Type B pancreatic cell (in vitro differentiated cells): ENCODE data around the gene RHNO1. TPM values are rescaled to one million over a fixed set of nuclear protein-coding genes. Genes with fewer than 3 reads are reported as not detected.

Experiments
- DNase-seq: peaks from one replicate; pipeline ENCODE4 v3.0.0; 2021; ENCODE audit warnings: mixed read lengths; ENCODE audit not compliant: unreplicated experiment; ENCODE audit errors: extremely low spot score
- H3K27ac Mint-ChIP-seq: 2 replicates; pipeline ENCODE4 v1.8.0; 2021; ENCODE audit warnings: mild to moderate bottlenecking, mixed read lengths
- H3K27me3 Mint-ChIP-seq: 2 replicates; pipeline ENCODE4 v1.8.0; 2021; ENCODE audit warnings: mixed read lengths
- H3K36me3 Mint-ChIP-seq: 2 replicates; pipeline ENCODE4 v1.8.0; 2021; ENCODE audit warnings: mixed read lengths
- H3K4me1 Mint-ChIP-seq: one replicate; pipeline ENCODE4 v1.8.0; 2021; ENCODE audit warnings: mixed read lengths; ENCODE audit not compliant: unreplicated experiment
- H3K4me3 Mint-ChIP-seq: 2 replicates; pipeline ENCODE4 v1.8.0; 2021; ENCODE audit warnings: mild to moderate bottlenecking, mixed read lengths
- H3K9me3 Mint-ChIP-seq: 2 replicates; pipeline ENCODE4 v1.8.0; 2021; ENCODE audit warnings: mixed read lengths
- total RNA-seq: library from RNA; stranded (reverse); gene quantifications from 2 replicates; pipeline ENCODE4 v1.2.1, GENCODE V29; 2021; ENCODE audit warnings: low replicate concordance
- TF ChIP-seq, protein P1 (sequence below): fragments of 200-600 bp; sonication (generic); conservative IDR thresholded peaks from 2 replicates; pipeline ENCODE4 v1.5.0; 2021; ENCODE audit warnings: antibody characterized with exemption, mild to moderate bottlenecking

The RHNO1 gene
- total RNA-seq, 1 donor from 2014 or later: 46.8 TPM

DNA sequence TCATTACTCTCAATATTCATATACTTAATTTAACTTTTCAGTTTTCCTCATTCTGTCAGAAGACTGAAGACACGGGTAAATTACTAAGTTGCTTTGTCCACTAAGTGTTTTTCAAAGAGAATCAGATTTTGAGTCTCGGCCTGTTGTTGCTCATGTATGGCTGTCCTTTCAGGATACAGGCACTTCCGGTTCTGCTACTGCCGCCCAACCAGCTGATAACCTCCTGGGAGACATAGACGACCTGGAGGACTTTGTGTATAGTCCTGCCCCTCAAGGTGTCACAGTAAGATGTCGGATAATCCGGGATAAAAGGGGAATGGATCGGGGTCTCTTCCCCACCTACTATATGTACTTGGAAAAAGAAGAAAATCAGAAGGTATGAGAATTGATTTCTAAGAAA is 53.8 kb downstream of the RHNO1 start:
- TF ChIP-seq, protein P1, sequence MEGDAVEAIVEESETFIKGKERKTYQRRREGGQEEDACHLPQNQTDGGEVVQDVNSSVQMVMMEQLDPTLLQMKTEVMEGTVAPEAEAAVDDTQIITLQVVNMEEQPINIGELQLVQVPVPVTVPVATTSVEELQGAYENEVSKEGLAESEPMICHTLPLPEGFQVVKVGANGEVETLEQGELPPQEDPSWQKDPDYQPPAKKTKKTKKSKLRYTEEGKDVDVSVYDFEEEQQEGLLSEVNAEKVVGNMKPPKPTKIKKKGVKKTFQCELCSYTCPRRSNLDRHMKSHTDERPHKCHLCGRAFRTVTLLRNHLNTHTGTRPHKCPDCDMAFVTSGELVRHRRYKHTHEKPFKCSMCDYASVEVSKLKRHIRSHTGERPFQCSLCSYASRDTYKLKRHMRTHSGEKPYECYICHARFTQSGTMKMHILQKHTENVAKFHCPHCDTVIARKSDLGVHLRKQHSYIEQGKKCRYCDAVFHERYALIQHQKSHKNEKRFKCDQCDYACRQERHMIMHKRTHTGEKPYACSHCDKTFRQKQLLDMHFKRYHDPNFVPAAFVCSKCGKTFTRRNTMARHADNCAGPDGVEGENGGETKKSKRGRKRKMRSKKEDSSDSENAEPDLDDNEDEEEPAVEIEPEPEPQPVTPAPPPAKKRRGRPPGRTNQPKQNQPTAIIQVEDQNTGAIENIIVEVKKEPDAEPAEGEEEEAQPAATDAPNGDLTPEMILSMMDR: no peak
- no peak for DNase-seq
- peaks cover 42% of the 10 kb centered on the region for H3K36me3 Mint-ChIP-seq
- H3K27ac Mint-ChIP-seq: no peak overlapping the region
- H3K4me3 Mint-ChIP-seq: no peak overlapping the region
- no peaks in the 10 kb centered on the region for H3K4me1 Mint-ChIP-seq
- H3K9me3 Mint-ChIP-seq: no peaks in the 10 kb centered on the region
- no peaks in the 10 kb centered on the region for H3K27me3 Mint-ChIP-seq

DNA sequence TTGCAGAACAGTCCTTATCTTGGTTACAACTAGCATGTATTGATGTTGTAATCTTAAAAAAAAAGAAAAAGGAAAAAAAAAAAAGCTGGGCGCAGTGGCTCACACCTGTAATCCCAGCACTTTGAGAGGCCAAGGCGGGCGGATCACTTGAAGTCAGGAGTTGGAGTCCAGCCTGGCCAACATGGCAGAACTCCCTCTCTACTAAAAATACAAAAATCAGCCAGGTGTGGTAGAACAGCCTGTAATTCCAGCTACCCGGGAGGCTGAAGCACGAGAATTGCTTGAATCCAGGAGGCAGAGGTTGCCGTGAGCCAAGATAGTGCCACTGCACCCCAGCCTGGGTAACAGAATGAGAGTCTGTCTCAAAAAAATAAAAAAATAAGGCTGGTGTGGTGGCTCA is 56.6 kb downstream of the RHNO1 start:
- H3K36me3 Mint-ChIP-seq: peaks cover 39% of the 10 kb centered on the region
- DNase-seq: no peak
- H3K27ac Mint-ChIP-seq: no peak overlapping the region
- TF ChIP-seq, protein P1: no peak
- no peaks in the 10 kb centered on the region for H3K9me3 Mint-ChIP-seq
- no peaks in the 10 kb centered on the region for H3K4me1 Mint-ChIP-seq
- H3K4me3 Mint-ChIP-seq: no peak overlapping the region
- no peaks in the 10 kb centered on the region for H3K27me3 Mint-ChIP-seq

DNA sequence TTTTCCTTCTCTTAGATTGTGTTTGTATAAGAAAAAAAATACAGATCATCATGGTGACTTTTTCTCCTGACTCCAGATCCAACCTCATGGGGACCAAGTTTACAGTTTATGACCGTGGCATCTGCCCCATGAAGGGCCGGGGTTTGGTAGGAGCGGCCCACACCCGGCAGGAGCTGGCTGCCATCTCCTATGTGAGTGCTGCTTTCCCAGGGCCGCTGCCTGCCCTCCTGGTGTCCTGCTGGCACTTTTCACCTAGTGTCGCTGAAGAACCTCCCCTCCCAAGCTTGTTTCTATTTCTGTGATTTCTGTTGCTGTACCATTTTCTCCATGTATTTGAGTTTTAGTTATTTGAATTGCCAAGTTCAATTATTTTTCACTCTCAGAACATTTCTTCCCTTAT is 57.3 kb downstream of the RHNO1 start:
- Mint-ChIP-seq H3K36me3 (peaks cover 39% of the 10 kb centered on the region), H3K4me3 (no peak overlapping the region), H3K4me1 (no peaks in the 10 kb centered on the region), H3K27me3 (no peaks in the 10 kb centered on the region), H3K27ac (no peak overlapping the region), H3K9me3 (no peaks in the 10 kb centered on the region)
- TF ChIP-seq, protein P1: no peak
- DNase-seq: no peak

DNA sequence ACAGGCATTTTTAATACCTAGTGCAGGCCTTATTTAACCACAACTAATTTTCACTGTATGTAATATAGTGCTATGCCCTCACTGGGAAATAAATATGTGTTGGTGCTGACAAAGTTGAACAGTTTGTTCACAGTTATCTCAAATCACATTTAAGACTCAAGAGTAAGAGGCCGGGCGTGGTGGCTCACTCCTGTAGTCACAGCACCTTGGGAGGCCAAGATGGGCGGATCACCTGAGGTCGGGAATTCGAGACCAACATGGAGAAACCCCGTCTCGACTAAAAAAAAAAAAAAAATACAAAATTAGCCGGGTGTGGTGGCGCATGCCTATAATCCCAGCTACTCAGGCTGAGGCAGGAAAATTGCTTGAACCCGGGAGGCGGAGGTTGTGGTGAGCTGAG is 59.3 kb downstream of the RHNO1 start:
- Mint-ChIP-seq H3K27ac (no peak overlapping the region), H3K4me3 (no peak overlapping the region), H3K36me3 (peaks cover 36% of the 10 kb centered on the region), H3K4me1 (no peaks in the 10 kb centered on the region), H3K27me3 (no peaks in the 10 kb centered on the region), H3K9me3 (no peaks in the 10 kb centered on the region)
- DNase-seq: no peak
- TF ChIP-seq, protein P1: no peak

DNA sequence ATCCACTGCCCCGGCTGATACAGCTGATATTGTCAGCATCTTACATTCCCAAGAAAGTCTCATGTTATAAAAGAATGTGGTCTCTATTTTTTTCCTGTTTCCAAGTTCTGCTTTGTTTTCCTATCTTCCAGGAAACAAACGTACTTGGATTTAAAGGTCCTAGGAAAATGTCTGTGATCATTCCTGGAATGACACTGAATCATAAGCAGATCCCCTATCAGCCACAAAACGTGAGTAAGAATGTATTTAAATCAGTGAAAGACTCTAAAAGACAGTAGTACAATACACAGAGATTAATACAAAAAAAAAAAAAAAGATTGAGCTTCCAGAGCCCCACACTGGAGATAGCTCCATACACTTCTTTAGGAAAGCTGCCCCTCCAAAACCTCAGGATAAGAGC is 60.5 kb downstream of the RHNO1 start:
- Mint-ChIP-seq H3K9me3 (no peaks in the 10 kb centered on the region), H3K27me3 (no peaks in the 10 kb centered on the region), H3K4me1 (no peaks in the 10 kb centered on the region), H3K4me3 (no peak overlapping the region), H3K36me3 (peaks cover 34% of the 10 kb centered on the region), H3K27ac (no peak overlapping the region)
- DNase-seq: no peak
- TF ChIP-seq, protein P1: no peak

Other genes starting within 250 kb of the RHNO1 start
- gene FKBP4, start 82.3 kb upstream of the RHNO1 start, total RNA-seq: 127 and 283 TPM in 2 replicates
- gene ITFG2, start 64.6 kb upstream of the RHNO1 start, total RNA-seq: 41.8 and 85.8 TPM in 2 replicates
- gene NRIP2, start 42.2 kb upstream of the RHNO1 start, total RNA-seq: 1.2 TPM in 1 of 2 replicates, not detected in the other
- gene TEX52, start 20.2 kb upstream of the RHNO1 start, total RNA-seq: not detected in 2 replicates
- gene FOXM1, start within 50 bp of the RHNO1 start, total RNA-seq: 53.9 and 68.6 TPM in 2 replicates
- 26.5 and 58.9 TPM in 2 replicates for gene TULP3, start 13.7 kb downstream of the RHNO1 start, total RNA-seq
- 10.8 and 21.6 TPM in 2 replicates for gene TEAD4, start 82.2 kb downstream of the RHNO1 start, total RNA-seq
- 30.7 and 31.7 TPM in 2 replicates for gene TSPAN9, start 200.2 kb downstream of the RHNO1 start, total RNA-seq